NCI-H1105 treated with DMSO at 0.1 percent for 48 hours (cell line): ENCODE measurements around the gene PSD.
"Not testable (repeated sequence)": the region's sequence is repeated elsewhere in the genome, so short reads cannot be mapped to it uniquely, and the experiment has no call there.

ENCODE experiments used
- DNase-seq: peaks from one replicate; lab custom pipeline; 2025; lab: John Stamatoyannopoulos, UW

Gene PSD

DNA sequence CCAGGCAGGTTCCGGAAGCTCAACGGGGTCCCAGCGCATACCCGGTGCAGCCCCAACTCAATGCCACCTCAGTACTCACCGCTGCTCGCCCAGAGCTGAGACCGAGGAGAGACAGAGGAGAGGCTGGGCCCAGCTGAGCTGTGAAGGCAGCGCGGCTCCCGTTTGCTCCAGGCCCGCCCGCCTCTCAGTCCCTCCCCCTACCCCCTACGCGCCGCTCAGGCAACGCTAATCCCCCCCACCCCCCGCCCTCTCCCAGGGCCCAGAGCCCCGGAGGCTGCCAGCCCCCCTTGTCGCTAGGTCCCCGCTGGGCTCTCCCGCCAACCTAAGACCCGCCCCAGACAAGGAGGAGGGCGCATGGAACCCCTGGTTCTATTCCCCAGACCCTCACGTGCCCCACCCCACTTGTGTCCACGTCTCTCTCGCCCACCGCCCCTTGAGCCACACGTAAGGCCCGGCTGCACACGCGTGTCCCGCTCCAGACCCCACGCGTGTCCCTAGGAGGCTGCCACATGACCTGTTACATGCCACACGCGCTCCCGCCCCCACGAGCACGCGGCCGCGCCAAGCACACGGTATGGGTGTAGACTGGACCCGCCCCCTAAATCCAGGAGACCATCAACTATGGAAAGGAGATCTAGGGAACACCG lies at the start of gene PSD:
Gene PSD (minus strand): TSS at position 164 of the 647 bp plus-strand sequence. CDS start 1,747 bp downstream, outside the sequence.
- DNase-seq: peak; percentile 57

GRCh38 chr10:102467971-102468438 lies 49.4 kb upstream of the PSD start:
- no peak for DNase-seq

- DNase-seq: no peak
Observed at GRCh38 chr10:102467318-102467717, 48.7 kb upstream of the PSD start.

- no peak for DNase-seq
Observed at GRCh38 chr10:102465466-102465865, 46.9 kb upstream of the PSD start.

GRCh38 chr10:102463983-102464382 lies 45.4 kb upstream of the PSD start:
- no peak for DNase-seq

GRCh38 chr10:102462512-102463054 lies 44.0 kb upstream of the PSD start:
- no peak for DNase-seq

GRCh38 chr10:102461187-102462054 lies 42.8 kb upstream of the PSD start:
- DNase-seq: peak; percentile 81

- peak; percentile 14 for DNase-seq
Observed at GRCh38 chr10:102460836-102461186, 42.2 kb upstream of the PSD start.

GRCh38 chr10:102458656-102459055 lies 40.1 kb upstream of the PSD start:
- no peak for DNase-seq

GRCh38 chr10:102457591-102458150 lies 39.1 kb upstream of the PSD start:
- no peak for DNase-seq

GRCh38 chr10:102455893-102456471 lies 37.4 kb upstream of the PSD start:
- no peak for DNase-seq

DNA sequence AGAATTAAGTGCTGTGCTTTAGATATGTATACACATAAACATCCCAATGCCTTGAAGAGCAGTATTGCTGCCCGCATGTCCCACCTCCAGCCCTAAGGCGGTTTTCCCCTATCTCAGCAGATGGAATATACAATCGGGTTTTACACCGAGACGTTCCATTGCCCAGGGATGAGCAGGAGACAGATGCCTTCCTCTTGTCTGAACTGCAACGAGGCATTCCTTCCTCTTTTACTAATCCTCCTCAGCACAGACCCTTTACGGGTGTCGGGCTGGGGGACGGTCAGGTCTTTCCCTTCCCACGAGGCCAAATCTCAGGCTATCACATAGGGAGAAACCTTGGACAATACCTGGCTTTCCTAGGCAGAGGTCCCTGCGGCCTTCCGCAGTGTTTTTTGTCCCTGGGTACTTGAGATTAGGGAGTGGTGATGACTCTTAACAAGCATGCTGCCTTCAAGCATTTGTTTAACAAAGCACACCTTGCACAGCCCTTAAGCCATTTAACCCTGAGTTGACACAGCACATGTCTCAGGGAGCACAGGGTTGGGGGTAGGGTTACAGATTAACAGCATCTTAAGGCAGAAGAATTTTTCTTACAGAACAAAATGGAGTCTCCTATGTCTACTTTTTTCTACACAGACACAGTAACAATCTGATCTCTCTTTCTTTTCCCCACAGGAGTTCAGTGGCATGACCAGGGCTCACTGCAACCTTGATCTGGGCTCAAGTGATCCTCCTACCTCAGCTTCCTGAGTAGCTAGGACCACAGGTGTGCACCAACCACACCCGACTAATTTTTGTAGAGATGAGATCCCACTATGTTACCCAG lies 36.3 kb upstream of the PSD start:
- DNase-seq: not testable (repeated sequence)

DNA sequence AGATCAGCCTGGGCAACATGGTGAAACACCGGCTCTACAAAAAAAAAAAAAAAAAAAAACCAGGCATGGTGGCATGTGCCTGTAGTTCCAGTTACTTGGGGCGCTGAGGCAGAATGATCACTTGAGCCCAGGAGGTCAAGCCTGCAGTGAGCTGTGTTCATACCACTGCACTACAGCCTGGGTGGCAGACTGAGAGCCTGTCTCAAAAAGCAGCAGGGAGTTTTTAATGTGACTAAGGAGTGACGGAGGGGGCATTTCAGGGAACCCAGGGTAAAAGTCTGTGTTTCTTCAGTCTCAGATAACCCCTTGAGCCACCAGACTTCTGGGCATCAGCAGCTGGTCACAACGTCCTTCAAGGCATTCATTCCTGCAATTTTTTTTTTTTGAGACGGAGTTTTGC lies 34.9 kb upstream of the PSD start:
- DNase-seq: no peak

GRCh38 chr10:102452672-102453340 lies 34.2 kb upstream of the PSD start:
- DNase-seq: no peak

DNA sequence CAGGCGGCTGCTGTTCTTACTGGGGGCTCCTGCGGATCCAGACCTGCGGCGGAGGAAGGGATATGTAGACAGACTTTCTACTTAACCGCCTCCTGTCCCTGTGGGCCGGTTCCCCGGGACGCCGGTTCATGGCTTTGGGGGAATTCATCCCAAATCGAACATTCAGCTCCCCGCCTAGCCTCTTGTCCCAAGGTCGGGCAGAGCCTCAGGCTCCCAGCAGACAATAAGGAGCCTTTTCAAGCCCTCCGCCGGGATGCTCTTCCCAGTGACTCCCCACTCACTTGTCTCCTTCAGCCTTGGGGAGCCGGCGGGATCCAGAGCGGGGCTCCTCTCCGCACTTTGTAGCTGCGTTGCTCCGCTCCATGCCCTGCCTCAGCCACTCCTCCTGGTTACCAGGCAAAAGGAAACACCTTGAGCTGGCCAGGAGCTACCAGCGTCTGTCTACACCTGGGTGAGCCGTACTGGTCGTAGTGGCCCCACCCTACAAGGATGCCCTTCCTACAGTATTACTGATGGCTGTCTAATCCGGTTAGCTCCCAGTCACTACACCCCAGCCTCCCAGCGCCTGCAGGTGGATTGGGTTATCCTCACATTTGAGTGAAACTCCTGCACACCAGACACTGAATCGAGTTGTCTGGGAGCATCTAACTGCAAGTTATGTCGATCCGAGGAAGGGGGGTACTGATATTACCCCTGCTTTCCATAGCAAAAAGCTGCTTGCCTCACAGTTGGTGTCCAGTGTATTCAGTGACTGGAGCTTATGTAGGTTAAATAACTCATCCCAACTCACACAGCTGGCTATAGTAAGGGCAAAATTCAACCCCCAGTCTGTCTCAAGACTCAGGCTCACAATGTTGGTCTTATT lies 32.8 kb upstream of the PSD start, which contains the start of gene C10orf95:
Gene C10orf95 (minus strand): TSS at position 439 of the 865 bp plus-strand sequence. CDS start 450 bp downstream, outside the sequence.
- DNase-seq: no peak

DNA sequence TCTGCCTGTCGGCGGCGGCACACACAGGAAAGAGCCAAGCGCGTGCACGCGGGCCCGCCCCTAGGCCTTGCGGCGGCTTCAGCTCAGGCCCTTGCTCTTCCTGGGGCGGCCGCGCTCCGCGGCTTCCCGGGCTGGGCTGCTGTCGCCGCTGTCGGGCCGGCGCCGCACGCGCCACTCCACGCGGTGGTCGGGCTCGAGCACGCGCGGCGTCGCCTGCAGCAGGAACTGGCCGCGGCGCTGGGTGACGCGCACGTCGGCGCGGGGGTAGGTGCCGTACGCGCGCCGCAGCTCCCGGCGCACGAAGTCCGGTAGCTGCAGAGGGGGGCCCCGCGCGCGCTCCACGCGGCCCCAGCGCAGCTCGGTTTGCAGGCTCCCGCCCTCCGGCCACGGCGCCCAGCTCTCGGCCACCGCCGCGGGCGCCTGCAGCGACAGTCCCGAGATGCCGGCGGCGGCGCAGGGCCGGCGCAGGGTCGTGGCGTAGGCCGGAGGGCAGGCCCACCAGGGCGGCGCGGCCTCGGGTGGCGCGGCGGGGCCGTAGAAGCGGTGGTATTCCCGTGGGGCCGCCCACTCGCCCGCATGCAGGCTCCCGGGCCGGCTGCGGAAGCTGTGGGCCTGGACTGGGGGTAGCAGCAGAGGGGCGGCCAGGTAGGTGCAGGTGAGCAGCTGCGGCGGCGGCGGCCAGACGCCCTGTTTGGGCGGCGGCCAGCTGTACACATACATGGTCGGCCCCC lies 32.0 kb upstream of the PSD start:
- peak; percentile 67 for DNase-seq

DNA sequence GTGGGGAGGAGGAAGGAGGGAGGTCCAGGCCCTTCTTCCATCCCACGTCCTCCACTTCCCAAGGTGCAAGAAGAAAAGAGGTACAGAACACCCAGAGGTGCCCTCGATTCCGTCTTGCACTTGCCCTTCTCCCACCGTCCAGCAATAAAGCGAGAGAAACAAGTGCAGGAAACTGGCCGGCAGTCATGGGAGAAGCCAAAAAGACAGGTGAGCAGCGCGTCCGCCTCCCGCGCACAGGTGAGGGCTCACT lies 31.5 kb upstream of the PSD start:
- no peak for DNase-seq

- peak; percentile 59 for DNase-seq
Observed at GRCh38 chr10:102449321-102450123, 30.9 kb upstream of the PSD start.
